KOPT-K1 (cell line): ENCODE results near the gene LRRK1.

ENCODE experiments used
- H3K27ac ChIP-seq: fragments of 200-600 bp; sonication (generic); 2 replicates; pipeline ENCODE4 v1.5.1; 2016; ENCODE audit warnings: antibody characterized with exemption, mild to moderate bottlenecking, low read depth, low read length; ENCODE audit not compliant: poor library complexity, severe bottlenecking
- H3K36me3 ChIP-seq: fragments of 200-600 bp; sonication (generic); 2 replicates; pipeline ENCODE4 v1.5.1; 2017; ENCODE audit warnings: antibody characterized with exemption, mild to moderate bottlenecking, low read length, moderate library complexity; ENCODE audit not compliant: insufficient read depth
- H3K9me3 ChIP-seq: fragments of 200-600 bp; sonication (generic); 2 replicates; pipeline ENCODE4 v1.5.1; 2017; ENCODE audit warnings: antibody characterized with exemption, low read length, mild to moderate bottlenecking; ENCODE audit not compliant: insufficient read depth, poor library complexity, severe bottlenecking

LRRK1 gene

DNA sequence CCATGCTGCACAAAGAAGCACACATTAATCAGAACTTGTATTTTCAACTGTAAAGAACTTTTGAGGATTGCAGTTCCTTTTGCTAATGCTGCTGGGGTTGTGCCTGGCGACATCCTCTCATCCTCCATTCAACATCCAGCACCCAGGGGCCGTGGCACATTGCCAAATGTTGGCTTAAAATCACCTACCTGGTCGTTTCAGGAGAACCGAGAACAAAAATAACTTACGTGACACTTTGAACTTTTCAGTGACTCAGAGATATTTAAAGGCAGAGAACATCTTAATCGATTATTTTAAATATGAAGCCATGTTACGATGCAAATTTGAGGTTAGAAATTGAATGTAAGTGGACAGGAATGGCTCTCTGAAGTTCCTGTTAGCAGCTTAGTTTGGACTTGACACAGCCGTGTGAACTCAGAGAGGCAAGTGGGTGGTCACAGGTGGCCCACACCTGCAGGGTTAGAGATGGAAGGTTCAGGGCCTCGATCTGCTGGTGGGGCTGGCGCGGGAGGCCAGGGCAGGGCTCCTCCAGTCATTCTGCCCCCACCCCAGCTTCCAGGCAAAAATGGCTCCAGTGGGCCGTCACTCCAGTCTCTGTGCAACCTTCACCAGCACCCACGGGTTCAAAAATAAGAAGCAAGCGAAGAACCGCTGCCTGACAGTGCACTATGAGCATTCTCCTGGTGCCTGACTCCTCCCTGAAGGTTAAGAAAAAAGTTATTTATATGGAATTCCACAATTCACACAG lies 12.2 kb downstream of the LRRK1 start:
- Histone ChIP-seq H3K36me3 (no peaks in the 10 kb centered on the region), H3K27ac (no peak overlapping the region), H3K9me3 (no peaks in the 10 kb centered on the region)

DNA sequence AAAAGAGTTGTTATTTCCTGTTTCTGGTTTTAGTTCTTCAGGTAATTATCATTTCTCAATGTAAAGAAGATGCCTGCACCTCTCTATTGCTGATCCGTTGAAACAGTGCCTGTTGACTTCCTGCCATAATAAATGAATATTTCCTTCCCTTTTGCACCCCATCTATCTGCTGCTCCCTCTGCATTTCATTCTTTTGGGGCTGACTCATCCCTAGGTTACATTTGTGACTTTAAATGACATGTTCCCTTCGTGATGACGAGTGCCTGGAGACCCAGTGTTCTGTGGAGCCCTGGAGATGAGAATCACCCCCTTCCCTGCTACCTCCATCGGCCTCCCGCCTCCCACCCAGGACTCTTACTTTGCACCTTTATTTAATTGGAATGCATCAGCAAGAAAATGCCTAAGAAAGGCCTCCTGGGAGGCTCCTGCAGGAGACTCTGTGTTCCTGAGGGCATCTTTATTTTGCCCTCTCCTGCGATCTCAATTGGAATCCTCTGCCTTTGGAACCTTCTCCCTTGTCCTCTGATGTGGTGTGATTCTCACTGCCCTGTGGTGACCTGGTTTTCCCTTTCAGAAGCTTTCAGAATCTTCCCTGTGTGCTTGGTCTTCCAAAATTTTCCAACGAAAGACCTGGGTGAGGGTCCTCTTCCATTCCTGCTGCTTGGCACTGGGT lies 13.7 kb downstream of the LRRK1 start:
- H3K9me3 ChIP-seq, result no peaks in the 10 kb centered on the region
- H3K36me3 ChIP-seq, result no peaks in the 10 kb centered on the region
- H3K27ac ChIP-seq, result no peak overlapping the region

DNA sequence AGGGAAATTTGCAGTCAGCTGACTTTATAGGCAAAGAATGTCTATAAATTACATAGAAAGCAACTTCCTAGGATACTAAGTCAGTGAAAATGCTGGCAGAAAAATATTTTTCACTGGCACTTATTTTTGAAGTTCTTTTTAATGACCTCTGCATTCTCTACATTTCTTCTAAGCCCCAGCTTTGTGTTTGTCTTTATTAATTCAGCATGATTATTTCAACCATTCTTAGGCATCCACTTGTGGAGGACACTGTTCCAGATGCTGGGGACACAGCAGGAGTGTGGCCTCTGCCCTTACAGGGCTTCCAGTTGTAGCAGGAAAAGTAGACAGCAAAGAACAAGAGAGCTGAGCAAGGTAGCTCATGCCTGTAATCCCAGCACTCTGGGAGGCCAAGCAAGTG lies 15.0 kb downstream of the LRRK1 start:
- Histone ChIP-seq H3K36me3 (no peaks in the 10 kb centered on the region), H3K9me3 (no peaks in the 10 kb centered on the region), H3K27ac (no peak overlapping the region)

DNA sequence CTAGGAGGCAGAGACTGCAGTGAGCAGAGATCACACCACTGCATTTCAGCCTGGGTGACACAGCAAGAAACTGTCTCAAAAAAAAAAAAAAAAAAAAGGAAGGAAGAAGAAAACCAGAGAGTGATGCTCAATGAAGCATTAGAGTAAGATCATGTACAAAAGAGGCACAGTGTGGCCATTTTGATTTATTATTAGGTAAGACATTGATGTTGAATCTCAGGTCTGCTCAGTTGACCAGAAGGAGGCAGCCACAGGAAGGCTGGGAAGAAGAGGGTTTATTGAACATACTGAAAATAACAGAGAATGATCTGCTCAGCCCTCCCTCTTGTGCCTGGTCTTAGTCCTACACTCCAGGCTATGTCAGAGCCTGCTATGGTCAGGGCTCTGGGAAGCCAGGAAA lies 15.6 kb downstream of the LRRK1 start:
- H3K36me3 ChIP-seq, result no peaks in the 10 kb centered on the region
- H3K27ac ChIP-seq, result no peak overlapping the region
- H3K9me3 ChIP-seq, result no peaks in the 10 kb centered on the region

DNA sequence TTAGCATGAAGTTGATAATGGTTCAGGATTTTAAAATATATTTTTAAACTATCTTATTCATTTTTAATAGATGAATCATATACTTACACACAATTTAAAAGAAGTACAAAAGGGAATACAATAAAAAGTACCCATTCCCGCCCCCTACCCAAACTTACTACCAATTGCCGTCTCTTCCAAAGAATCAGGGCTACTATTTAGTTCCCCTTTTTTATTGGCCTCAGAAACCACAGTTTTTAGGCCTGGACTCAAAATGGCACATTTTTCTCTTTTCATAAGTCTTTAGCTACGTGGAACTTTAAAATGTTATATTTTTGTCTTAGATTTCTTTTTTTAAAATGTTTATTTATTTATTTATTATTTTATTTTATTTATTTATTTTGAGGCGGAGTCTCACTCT lies 18.0 kb downstream of the LRRK1 start:
- Histone ChIP-seq H3K36me3 (no peaks in the 10 kb centered on the region), H3K27ac (no peak overlapping the region), H3K9me3 (no peaks in the 10 kb centered on the region)

DNA sequence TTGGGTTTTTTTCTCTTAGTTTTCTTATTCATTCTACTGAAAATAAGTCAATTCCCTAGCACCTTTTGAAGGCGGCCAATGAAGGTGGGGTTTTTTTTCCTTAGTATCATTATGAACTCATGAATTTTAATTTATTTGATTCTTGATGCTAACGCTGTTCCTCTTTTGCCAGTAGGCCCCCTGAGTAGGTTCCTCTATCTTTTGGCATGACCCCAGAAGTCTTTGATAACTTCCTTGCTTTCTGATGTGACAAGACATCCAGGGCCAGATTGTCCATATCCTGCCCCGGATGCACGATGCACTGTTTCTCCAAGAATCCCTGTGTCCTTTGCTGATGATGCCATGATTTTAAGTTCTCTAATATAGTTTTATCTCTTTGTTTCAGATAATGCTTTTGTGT lies 20.6 kb downstream of the LRRK1 start:
- H3K36me3 ChIP-seq, result no peaks in the 10 kb centered on the region
- H3K27ac ChIP-seq, result no peak overlapping the region
- no peaks in the 10 kb centered on the region for H3K9me3 ChIP-seq

DNA sequence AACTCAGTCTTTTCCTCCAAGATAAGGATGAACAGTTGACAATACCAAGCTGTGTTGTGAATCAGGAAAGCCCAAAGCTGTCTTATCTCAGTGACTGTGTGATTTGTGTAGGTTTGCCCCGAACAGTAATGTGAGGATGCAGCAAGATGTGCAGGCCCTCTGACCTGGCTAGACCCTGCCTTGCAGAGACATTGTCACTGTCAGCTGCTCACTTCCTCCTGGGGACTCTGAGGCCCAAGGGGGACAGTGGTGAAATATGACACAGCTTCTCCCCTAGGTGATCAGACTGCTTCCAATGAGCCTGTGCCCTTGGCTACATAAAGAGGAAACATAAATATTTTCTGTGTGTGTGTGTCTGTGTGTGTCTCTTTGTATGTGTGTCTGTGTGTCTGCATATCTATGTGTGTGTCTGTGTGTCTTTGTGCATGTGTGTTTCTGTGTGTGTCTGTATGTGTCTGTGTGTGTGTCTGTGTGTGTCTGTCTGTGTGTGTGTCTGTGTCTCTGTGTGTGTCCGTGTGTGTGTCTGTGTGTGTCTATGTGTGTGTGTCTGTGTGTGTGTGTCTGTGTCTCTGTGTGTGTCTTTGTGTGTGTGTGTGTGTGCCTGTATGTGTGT lies 21.7 kb downstream of the LRRK1 start:
- Histone ChIP-seq H3K9me3 (no peaks in the 10 kb centered on the region), H3K27ac (no peak overlapping the region), H3K36me3 (no peaks in the 10 kb centered on the region)

DNA sequence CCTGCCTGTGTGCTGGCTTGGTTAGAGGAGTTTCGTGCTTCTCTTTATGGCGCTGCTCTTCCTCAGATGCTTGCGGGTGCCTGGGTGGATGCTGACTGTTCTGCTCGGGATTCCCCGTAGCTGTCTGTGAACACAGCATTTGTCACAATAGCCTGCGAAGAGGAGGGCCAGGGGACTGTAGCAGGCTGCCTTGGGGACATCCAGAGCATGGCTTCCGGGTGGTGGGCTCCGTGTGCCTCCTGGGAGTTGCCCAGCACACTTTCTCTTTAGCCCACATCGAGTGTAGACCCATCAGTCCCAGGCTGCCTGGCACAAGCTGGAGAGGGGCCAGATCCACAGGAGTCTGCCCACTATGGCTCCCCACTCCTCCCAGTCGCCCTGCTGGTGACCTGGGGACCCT lies 22.4 kb downstream of the LRRK1 start:
- no peaks in the 10 kb centered on the region for H3K9me3 ChIP-seq
- no peak overlapping the region for H3K27ac ChIP-seq
- no peaks in the 10 kb centered on the region for H3K36me3 ChIP-seq

DNA sequence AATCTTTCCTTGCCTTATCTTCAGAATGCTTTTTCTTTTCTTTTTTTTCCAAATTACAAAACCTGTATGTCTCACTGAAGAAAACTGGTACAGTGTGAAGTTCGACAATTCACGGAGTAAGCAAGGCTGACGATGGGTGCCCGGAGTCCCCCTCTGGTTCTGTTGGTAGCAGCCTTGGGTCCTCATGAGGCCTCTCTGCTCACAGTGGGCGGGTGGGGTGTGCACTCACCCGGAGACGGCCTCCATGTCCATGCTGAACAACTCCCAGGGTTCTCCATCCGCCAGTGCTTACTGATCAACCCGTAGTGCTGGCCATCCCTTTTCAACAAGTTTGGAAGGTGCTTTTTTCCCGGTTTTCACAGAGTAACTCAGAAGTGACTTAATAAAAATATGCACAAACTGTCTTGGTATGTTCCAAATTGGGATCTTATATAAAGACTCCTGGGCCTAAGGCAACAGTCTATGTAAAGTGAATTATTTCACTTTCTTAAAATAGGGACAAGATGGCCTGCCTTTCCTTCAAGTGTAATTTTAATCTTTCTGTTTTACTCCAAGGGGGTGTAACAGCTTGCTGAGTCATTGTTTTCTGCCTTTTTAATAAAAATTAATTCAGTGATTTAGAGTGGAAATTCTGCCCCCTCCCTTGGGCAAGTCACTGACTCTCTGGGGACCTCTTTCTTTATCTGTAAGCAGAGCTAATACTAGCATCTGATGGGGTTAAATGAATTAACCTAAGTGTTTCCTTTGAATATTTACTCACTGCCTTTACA lies 23.7 kb downstream of the LRRK1 start:
- Histone ChIP-seq H3K27ac (no peak overlapping the region), H3K36me3 (no peaks in the 10 kb centered on the region), H3K9me3 (no peaks in the 10 kb centered on the region)

DNA sequence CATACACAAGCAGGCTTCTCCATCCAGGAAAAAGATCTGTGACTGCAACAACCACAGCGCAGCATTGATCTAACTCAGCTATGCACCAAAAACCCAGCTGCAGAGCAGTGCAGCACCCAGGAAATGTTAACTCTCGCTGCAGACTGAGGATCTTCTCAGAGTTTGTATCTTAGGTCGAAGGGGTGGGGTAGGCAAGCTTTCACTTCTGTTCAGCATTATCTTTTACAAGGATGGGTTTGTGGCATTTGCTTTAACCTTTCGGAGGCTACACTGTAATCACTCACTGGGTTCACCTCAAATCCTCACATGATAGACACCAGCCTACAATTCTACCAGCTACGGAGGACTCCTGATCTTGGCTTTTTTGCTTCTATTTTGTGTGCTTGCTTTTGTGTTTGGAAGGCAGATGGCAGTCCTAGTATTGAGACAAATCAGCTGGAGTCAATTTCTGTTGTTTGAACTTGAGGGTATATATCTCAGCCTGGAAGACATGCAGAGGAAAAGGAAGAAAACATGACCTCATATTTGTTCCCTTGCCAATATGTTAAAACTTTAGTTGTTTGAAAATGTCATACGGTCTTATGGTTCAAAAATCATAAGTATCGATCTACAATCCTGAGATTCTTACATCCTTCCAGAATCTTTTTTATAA lies 25.2 kb downstream of the LRRK1 start:
- no peak overlapping the region for H3K27ac ChIP-seq
- H3K9me3 ChIP-seq, result no peaks in the 10 kb centered on the region

DNA sequence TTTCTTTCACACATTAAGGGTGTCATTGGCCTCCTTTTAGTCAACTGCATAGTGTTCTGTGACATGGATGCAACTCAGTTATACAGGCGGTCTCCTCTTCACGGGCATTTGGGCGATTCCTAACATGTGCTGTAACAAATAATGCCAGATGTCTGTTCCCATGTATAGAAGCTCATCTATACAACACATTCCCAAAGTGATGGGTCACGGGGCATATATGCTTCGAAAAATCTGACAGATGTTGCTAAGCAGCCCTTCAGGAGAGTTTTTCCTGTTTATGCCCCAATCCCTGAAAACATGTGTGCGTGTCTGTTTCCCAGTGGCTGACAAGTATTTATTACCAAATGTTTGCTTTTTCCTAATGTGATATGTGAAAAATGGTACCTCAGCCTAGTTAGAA lies 25.8 kb downstream of the LRRK1 start:
- H3K36me3 ChIP-seq, result no peaks in the 10 kb centered on the region

More for the DNA sequence above, 25.2 kb downstream of the LRRK1 start:
- H3K36me3 ChIP-seq, result no peaks in the 10 kb centered on the region

DNA sequence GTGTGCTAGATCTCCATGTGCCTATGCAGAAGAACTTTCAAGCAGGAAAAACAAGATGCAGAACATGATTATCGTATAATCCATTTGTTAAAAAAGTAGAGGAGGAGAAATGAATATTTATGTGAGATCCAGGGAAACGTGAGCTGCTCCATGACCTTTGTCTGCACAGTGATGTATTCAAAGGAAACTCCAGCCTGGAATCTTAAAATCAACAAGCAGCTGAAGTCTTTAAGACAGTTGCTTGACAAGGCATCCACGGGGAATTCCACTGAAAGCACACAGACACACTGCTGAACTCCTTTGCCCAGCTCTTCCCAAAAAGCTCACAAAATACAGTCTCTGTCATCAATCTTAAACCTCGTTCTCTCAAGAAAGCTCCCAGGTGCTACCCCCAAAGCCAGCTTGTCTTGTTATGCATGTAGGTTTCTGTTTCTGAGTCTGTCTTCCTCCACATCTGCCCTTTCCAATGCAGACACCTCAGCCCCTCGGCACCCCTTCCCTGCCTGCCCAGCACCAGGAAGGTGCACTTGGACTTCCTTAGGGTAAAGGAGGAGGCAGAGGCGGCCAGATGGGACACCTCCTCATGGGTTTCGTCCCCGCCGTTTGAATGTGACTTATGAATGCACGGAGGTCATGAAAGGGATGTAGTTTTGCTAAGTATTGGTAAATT lies 28.7 kb downstream of the LRRK1 start:
- Histone ChIP-seq H3K27ac (no peak overlapping the region), H3K9me3 (no peaks in the 10 kb centered on the region), H3K36me3 (no peaks in the 10 kb centered on the region)

More for the DNA sequence above, 25.8 kb downstream of the LRRK1 start:
- H3K9me3 ChIP-seq, result no peaks in the 10 kb centered on the region
- H3K27ac ChIP-seq, result no peak overlapping the region

DNA sequence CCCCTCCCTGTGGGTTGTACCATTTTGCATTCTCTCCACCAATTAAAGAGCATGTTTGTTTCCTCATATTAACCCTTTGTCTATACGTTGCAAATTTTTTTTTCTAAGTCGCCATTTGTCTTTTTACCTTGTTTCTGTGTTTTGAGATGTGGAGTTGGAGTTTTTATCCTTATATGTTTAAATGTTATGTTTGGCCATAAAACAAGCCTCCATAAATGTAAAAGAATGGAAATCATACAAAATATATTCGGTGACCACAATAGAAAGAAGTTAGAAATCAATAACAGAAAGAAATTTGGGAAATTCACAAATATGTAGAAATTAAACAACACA lies 29.2 kb downstream of the LRRK1 start:
- Histone ChIP-seq H3K9me3 (no peaks in the 10 kb centered on the region), H3K36me3 (no peaks in the 10 kb centered on the region), H3K27ac (no peak overlapping the region)

DNA sequence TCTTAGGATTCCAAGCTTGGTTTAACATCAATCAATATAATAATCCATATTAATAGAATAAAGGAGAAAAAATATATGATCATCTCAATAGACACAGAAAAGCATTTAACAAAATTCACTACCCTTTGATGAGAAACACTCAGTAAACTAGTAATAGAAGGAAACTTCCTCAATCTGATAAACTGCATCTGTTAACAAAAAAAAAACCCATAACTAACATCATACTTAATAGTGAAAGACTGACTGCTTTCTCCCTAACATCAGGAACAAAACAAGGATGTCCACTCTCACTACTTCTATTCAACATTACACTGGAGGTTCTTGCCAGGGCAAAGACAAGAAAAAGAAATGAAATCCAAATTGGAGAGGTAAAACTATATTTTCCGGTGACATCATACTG lies 30.5 kb downstream of the LRRK1 start:
- no peaks in the 10 kb centered on the region for H3K9me3 ChIP-seq
- H3K27ac ChIP-seq, result no peak overlapping the region
- no peaks in the 10 kb centered on the region for H3K36me3 ChIP-seq
